ENCODE measurements around the gene KAZALD1. TPM values are rescaled to one million over a fixed set of nuclear protein-coding genes. Genes with fewer than 3 reads are reported as not detected.
A peak's percentile ranks its signal among the peaks of the same experiment; 100 is the strongest.

KAZALD1 gene
- total RNA-seq, 1 experiment from 2014 or later = 16.0 TPM

DNA sequence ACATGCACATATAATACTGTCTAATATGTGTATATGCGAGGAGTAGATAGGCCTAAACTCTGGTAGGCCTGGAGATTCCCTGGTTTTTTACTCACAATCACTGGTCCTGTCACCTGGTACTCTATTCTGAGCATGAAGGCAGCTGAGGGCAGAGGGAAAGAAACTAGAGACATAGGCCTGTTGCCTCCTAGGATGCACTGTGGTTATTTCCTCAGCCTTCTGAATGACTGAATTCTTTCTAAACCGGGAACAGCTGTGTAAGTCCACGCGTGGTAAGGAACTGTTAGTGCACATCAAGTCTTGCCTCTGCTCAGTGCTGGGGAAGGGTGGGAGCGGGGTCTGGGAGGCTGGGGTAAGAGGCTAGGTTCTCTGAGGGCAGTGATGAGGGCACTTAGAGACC, 7.7 kb downstream of the KAZALD1 start:
- H3K4me1 ChIP-seq (ENCODE audit: control insufficient read depth in 1 of 2, insufficient read depth in 2 of 2, low read length in 2 of 2) = peaks cover 20 to 60% of the 10 kb centered on the region in 2 experiments
- POLR2A ChIA-PET = interaction anchor here (0.9 to 1.5 kb wide), 3 partner anchors 8 to 73 kb away, joined by 3 to 6 read pairs (median 4); partner anchors contain the start of gene KAZALD1
- CTCF ChIA-PET = interaction anchor here (0.7 to 8.3 kb wide), 7 partner anchors 8 to 72 kb away, joined by 3 to 91 read pairs (median 9); partner anchors contain the start of gene KAZALD1
- H3K79me2 ChIP-seq (ENCODE audit: insufficient read depth, low read length) = no peaks in the 10 kb centered on the region
- no peak overlapping the region for H3K27ac ChIP-seq (ENCODE audit: low read depth, low read length)
- no peak overlapping the region for H2AFZ ChIP-seq (ENCODE audit: low read depth, low read length, poor library complexity, severe bottlenecking)
- H3K36me3 ChIP-seq (ENCODE audit: control insufficient read depth in 1 of 2, insufficient read depth in 2 of 2, low read length in 2 of 2) = no peaks in the 10 kb centered on the region
- intact Hi-C loops (cut with micrococcal nuclease) = loop anchor here (10.0 kb wide), 1 partner anchor 505 kb away; no protein-coding TSS in a partner anchor
- H3K4me3 ChIP-seq (replicated peaks in 1 of 2; ENCODE audit: low read depth in 1 of 2, low read length in 2 of 2) = no peak overlapping the region
- RAD21 ChIA-PET (ENCODE audit: low non-redundant PET in 1 of 2, low total read pairs in 2 of 2, uncharacterized antibody in 2 of 2, unreplicated experiment in 2 of 2) = interaction anchor here in 1 of 2 experiments (1.5 kb wide), 1 partner anchor 9 kb away, joined by 4 read pairs; no protein-coding TSS in a partner anchor
- no peak for ATAC-seq
- no peak for DNase-seq (ENCODE audit: low read depth, low spot score)
- H3K9me2 ChIP-seq (ENCODE audit: insufficient read depth) = no peaks in the 10 kb centered on the region
- H4K20me1 ChIP-seq (ENCODE audit: insufficient read depth) = no peaks in the 10 kb centered on the region
- no peak overlapping the region for H3K4me2 ChIP-seq (ENCODE audit: low read length)
- TF ChIP-seq YY1 (IDR thresholded peaks at IDR 0.05; ENCODE audit: extremely low read depth, insufficient replicate concordance, low read depth, low read length) = no peak
- TF ChIP-seq, protein P1, sequence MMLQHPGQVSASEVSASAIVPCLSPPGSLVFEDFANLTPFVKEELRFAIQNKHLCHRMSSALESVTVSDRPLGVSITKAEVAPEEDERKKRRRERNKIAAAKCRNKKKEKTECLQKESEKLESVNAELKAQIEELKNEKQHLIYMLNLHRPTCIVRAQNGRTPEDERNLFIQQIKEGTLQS (IDR thresholded peaks at IDR 0.05) = no peak
- no peak for TF ChIP-seq SRF (IDR thresholded peaks at IDR 0.05; ENCODE audit: low read depth)
- H3K27me3 ChIP-seq (ENCODE audit: insufficient read depth, low read length) = no peaks in the 10 kb centered on the region
- BruUV-seq (replicated peaks) = no TSS peak
- H3K9ac ChIP-seq (ENCODE audit: low read length) = no peak overlapping the region
- no peaks in the 10 kb centered on the region for H3K9me3 ChIP-seq (ENCODE audit: control insufficient read depth in 1 of 2, insufficient read depth in 1 of 2, low read depth in 1 of 2, low read length in 2 of 2)

DNA sequence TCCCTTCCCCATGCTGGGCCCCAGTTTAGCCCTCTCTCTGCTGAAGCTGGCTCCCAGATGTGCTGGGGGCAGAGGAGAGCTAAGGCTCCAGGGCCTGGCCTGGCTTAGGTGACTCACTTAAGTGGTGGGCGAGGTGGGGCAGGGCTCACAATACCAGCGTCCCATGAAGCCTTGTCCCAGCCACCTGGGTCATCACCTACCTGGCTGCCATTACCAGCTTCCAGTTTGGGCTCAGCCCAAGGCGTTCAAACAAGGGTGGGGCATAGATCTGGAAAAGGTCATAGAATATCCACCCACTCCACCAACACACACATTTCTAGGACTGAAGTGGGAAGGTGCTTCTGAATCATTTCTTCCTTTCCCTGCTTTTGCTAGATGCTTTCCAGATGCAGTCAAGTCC, 8.3 kb downstream of the KAZALD1 start:
- no peak for ATAC-seq
- DNase-seq (ENCODE audit: low read depth, low spot score) = no peak
- intact Hi-C loops (cut with micrococcal nuclease) = no loop called here

More for the DNA sequence above, 8.3 kb downstream of the KAZALD1 start:
- H3K9me2 ChIP-seq (ENCODE audit: insufficient read depth) = no peaks in the 10 kb centered on the region
- no peak for TF ChIP-seq EZH2 (IDR thresholded peaks at IDR 0.05)
- TF ChIP-seq SRF (IDR thresholded peaks at IDR 0.05; ENCODE audit: low read depth) = no peak
- 0 out of 2 replicates have a peak, but pooled peaks have one; percentile 14 for TF ChIP-seq POLR2AphosphoS5 (IDR thresholded peaks at IDR 0.05; ENCODE audit: low read depth, low read length)
- ChIA-PET RAD21 (ENCODE audit: low non-redundant PET in 1 of 2, low total read pairs in 2 of 2, uncharacterized antibody in 2 of 2, unreplicated experiment in 2 of 2) (interaction anchor here (0.6 to 1.5 kb wide), 2 partner anchors 10 to 61 kb away, joined by 4 read pairs; partner anchors contain the start of gene TLX1 (in 1 of the 2)), CTCF (interaction anchor here (0.6 to 8.3 kb wide), 7 partner anchors 9 to 52 kb away, joined by 3 to 91 read pairs (median 5); partner anchors contain the start of gene KAZALD1), POLR2A (interaction anchor here (1.4 to 1.5 kb wide), 2 partner anchors 9 to 27 kb away, joined by 4 to 6 read pairs; partner anchors contain the start of gene KAZALD1)
- no peaks in the 10 kb centered on the region for H3K9me3 ChIP-seq (ENCODE audit: control insufficient read depth in 1 of 2, insufficient read depth in 1 of 2, low read depth in 1 of 2, low read length in 2 of 2)
- H3K27me3 ChIP-seq (ENCODE audit: insufficient read depth, low read length) = peaks cover under 1% of the 10 kb centered on the region; the same call in 1 of the 2 replicates
- H3K79me2 ChIP-seq (ENCODE audit: insufficient read depth, low read length) = no peaks in the 10 kb centered on the region
- no peaks in the 10 kb centered on the region for H3K36me3 ChIP-seq (ENCODE audit: control insufficient read depth in 1 of 2, insufficient read depth in 2 of 2, low read length in 2 of 2)
- peak overlapping the region; percentile 59 for H3K4me2 ChIP-seq (ENCODE audit: low read length)
- peaks cover 13 to 53% of the 10 kb centered on the region in 2 experiments for H3K4me1 ChIP-seq (ENCODE audit: control insufficient read depth in 1 of 2, insufficient read depth in 2 of 2, low read length in 2 of 2)
- H2AFZ ChIP-seq (ENCODE audit: low read depth, low read length, poor library complexity, severe bottlenecking) = no peak overlapping the region
- no TSS peak for BruUV-seq (replicated peaks)
- no peak overlapping the region for H3K4me3 ChIP-seq (replicated peaks in 1 of 2; ENCODE audit: low read depth in 1 of 2, low read length in 2 of 2)
- H3K9ac ChIP-seq (ENCODE audit: low read length) = no peak overlapping the region
- H4K20me1 ChIP-seq (ENCODE audit: insufficient read depth) = no peaks in the 10 kb centered on the region
- H3K27ac ChIP-seq (ENCODE audit: low read depth, low read length) = no peak overlapping the region

All from HCT116 (cell line).